GM10847 (cell line): ENCODE results near the gene NLRC3.

Source experiments
- POLR2A ChIP-seq: IDR thresholded peaks from 2 replicates; pipeline ENCODE4 v1.6.1; 2011; ENCODE audit not compliant: insufficient read length; ENCODE audit errors: extremely low read depth

The NLRC3 gene

DNA sequence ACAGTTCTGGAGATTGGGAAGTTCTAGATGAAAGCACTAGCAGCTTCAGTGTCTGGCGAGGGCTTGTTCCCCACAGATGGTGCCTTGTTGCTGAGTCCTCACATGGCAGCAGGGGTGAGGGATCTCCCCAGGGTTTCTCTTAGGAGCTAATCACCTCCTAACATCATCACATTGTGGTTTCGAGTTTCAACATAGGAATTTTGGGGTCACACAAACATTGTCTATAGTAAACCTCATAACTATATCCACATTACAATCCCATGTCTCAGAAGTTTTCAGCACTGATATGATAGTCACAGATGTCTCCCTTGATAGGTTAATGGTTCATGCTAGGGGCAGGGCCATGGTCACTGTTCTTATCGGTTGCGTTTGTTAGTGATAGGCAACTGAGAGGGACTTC lies 62.6 kb downstream of the NLRC3 start:
- TF ChIP-seq POLR2A: no peak

GRCh38 chr16:3513892-3514583 lies 63.2 kb downstream of the NLRC3 start:
- no peak for TF ChIP-seq POLR2A

GRCh38 chr16:3511286-3512180 lies 65.7 kb downstream of the NLRC3 start:
- no peak for TF ChIP-seq POLR2A

GRCh38 chr16:3510416-3510815 lies 66.8 kb downstream of the NLRC3 start:
- no peak for TF ChIP-seq POLR2A

DNA sequence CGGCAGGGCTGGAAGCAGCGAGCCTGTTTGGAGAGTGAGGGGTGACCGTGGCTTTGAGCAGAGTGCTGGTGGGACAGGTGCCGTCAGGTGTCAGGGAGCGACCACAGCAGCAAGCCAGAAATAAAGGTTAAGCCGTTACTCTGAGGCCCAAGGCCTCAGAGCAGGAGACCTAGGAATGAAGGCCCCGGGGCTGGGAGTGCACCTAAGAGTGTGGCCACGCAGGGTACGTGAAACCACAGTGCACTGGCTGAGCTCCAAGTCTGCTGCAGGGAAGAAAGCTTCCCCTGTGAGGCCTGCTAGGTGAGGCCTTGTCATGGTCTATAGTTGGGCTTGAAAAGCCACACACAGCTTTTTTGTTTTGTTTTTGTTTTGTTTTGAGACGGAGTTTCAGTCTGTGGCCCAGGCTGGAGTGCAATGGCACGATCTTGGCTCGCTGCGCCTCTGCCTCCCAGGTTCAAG lies 67.7 kb downstream of the NLRC3 start:
- no peak for TF ChIP-seq POLR2A

GRCh38 chr16:3508736-3509135 lies 68.5 kb downstream of the NLRC3 start:
- TF ChIP-seq POLR2A: no peak

- TF ChIP-seq POLR2A: no peak
Measured at GRCh38 chr16:3503523-3503922, 73.7 kb downstream of the NLRC3 start.

DNA sequence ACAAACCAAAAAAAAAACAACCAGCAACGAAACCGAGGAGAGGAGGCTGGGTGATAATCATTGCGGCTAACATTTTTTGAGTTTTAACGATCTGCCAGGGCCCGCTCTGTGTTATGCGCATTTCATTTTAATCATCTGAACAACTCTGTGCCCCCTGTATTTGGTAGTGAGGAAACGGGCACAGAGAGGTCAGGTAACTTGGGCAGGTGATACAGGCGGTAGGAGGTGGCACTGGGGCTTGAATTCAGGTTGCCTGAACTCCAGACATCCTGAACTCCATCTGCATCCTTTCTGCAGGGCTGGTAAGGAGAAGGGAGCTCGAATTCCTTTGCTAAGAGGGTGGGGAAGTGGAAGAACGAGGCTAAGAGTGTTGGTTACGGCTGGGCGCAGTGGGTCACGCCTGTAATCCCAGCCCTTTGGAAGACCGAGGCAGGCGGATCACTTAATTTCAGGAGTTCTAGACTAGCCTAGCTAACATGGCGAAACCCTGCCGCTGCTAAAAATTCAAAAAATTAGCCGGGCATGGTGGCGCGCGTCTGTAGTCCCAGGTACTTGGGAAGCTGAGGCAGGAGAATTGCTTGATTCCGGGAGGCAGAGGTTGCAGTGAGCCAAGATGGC lies 75.3 kb downstream of the NLRC3 start:
- TF ChIP-seq POLR2A: no peak

DNA sequence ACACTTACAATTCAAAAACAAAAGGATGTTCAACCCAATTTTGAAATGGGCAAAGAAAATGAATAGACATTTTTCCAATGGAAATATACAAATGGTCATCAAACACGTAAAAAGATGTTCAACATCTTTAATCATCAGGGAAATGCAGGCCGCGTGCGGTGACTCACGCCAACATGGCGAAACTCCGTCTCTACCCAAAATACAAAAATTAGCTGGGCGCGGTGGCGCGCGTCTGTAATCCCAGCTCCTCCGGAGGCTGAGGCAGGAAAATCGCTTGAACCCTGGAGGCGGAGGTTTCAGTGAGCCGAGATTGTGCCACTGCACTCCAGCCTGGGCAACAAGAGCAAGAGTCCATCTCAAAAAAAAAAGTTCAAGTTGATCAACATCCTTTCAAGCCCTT lies 78.2 kb downstream of the NLRC3 start:
- no peak for TF ChIP-seq POLR2A

DNA sequence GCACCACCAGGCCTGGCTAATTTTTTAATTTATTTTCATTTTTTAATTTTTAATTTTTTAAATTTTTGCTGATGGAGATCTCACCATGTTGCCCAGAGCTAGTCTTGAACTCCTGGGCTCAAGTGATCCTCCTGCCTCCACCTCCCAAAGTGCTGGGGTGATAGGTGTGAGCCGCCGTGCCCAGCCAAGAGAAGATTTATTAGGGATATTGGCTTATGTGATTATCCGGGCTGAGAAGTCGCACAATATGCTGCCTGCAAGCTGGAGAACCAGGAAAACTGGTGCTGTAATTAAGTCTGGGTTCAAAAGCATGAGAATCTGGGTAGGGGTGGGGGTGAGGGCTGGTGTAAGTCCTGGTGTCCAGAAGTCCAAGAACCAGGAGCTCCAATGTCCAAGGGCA lies 79.4 kb downstream of the NLRC3 start:
- no peak for TF ChIP-seq POLR2A

- no peak for TF ChIP-seq POLR2A
Measured at GRCh38 chr16:3496386-3496785, 80.8 kb downstream of the NLRC3 start.

GRCh38 chr16:3495176-3495575 lies 82.0 kb downstream of the NLRC3 start, which contains the start of gene C16orf90:
TSS of gene C16orf90 (minus strand) at chr16:3495489. CDS start at chr16:3495421, 68 bp downstream.
- TF ChIP-seq POLR2A: no peak

DNA sequence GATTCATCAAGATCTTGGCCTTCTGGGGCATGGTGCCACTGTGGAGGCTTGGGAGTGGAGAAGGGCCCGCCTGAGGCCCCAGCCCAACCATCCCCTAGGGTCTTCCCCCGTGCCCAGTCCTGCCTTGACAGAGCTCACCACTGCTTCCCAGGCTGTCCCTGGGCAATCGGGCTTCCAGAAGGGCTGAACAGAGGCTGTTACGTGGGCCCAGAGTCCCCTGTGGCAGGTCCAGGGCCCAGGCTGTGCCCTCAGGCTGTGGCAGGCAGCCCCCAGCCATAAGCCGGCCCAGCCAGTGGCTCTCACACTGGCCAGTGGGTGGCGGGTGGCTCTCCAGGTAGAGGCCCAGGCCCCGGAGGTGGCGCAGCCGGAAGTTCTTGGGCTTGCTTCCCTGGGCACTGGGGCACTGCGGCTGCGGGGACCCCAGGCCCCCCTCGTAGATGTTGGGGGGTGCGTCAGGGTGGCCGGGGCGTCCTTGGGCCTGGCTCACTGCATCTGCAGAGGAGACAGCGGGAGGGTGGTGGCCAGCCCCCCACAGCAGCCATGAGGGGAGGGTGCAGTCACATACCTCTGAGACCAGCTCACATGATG lies 82.7 kb downstream of the NLRC3 start:
- TF ChIP-seq POLR2A: no peak

DNA sequence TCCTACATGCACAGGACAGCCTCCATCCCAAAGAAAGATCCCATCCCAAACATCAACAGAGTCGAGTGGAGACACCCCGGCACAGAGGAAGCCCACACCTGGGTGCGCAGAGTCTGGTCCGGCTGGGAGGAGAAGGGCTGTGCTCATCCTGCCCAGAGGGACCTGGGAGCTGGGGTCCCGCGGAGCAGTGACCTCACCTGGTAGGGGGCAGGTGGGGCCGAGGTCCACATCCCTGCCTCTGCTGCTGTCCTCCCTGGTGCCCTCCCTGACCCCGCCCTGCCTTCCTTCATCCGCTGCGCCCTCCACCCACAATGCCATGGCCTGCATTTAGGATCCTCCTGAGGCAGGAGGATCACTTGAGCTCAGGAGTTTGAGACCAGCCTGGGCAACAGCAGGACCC lies 84.8 kb downstream of the NLRC3 start:
- TF ChIP-seq POLR2A: no peak

DNA sequence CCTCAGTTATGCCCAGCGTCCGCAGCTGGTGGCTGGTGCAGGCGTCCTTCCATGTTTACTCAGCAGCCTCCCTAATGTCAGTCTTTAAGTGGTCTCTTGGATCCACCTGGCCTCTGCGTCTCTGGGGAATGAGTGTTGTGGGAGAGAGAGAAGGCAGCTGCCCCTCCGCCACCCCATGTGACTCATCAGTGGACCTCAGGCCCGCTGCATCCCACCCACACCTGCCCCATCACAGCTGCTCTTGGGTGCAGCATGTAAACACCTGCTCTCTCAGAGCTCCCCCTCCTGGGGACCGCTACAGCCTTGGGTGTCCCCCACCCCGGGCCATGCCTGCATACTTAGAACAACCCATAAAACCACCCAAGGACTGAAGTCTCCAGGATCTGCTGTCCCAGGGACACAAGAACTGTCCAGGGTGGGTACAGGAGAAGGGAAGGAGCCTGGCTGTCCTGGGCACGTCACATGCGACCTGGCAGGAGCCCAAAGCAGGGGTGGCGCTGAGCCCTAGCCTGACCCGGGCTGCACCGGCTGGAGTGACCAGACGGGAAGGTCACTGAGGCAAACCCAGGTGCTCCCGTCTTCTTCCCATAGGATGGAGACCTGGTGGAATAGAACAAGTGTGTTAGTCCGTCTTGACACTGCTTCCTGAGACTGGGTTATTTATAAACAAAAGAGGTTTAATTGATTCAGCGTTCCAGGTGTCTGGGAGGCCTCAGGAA lies 86.1 kb downstream of the NLRC3 start:
- no peak for TF ChIP-seq POLR2A
